NCI-H1930 (cell line): Measurements from ENCODE around the gene CRHBP.
"Not testable (repeated sequence)": the region's sequence is repeated elsewhere in the genome, so short reads cannot be mapped to it uniquely, and the experiment has no call there.

ENCODE experiments used
- DNase-seq, 2 experiments: peaks; one replicate each; lab custom pipeline; 2025; lab: John Stamatoyannopoulos, UW

The CRHBP gene, protein sequence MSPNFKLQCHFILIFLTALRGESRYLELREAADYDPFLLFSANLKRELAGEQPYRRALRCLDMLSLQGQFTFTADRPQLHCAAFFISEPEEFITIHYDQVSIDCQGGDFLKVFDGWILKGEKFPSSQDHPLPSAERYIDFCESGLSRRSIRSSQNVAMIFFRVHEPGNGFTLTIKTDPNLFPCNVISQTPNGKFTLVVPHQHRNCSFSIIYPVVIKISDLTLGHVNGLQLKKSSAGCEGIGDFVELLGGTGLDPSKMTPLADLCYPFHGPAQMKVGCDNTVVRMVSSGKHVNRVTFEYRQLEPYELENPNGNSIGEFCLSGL

DNA sequence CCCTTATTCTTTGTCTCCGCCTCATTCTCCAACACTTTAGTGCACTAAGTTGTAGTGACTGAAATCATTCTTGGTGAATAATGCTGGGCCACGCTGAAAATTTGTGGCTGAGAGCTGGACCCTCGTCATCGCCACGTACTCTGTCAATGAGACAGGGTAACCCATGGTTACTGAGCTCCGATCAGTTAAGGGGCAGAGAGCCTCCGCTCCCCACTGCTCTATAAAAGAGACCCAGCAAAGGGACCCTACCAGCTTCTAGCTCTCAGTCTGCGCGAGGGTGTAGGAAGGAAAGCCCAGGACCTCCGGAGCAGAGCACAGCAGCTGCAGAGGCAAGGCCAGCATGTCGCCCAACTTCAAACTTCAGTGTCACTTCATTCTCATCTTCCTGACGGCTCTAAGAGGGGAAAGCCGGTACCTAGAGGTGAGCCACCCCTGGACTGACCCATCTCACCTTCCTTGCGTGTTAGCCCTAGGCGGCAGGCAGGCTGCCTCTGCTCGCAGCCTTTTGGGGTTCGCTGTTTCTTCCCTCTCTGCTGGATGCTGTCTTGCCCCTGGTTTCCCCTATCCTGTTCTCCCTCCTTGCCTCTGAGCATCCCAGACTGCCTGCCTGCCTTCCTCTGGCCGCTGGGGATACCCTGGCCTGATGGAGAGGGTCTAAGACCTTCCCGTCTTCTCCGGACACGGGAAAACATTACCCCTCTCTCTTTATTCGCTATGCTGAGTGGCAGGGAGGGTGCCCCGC, at the start of gene CRHBP:
TSS of gene CRHBP (plus strand) at position 251 of the 742 bp plus-strand sequence. CDS start at position 341, 90 bp downstream.
- DNase-seq, result no peak

DNA sequence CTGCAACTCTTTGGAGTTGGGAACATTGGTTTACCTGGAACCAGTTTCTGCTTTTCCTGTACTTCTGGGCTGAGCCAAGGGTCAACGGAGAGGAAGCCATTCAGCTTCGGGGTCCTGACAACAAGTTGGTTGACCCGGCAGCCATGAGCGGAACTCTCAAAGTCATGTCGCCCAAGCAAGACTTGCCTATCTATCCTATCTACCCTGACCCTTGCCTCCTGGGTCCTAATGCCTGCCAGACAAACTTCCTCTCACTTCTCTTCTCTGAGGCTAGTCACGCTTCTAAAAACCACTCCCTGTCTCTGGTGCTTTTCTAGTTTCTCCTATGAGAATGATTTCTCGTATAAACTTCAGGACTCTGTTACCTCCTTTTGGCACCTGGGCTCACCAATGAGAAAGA, 44.7 kb upstream of the CRHBP start:
- DNase-seq, result no peak

DNA sequence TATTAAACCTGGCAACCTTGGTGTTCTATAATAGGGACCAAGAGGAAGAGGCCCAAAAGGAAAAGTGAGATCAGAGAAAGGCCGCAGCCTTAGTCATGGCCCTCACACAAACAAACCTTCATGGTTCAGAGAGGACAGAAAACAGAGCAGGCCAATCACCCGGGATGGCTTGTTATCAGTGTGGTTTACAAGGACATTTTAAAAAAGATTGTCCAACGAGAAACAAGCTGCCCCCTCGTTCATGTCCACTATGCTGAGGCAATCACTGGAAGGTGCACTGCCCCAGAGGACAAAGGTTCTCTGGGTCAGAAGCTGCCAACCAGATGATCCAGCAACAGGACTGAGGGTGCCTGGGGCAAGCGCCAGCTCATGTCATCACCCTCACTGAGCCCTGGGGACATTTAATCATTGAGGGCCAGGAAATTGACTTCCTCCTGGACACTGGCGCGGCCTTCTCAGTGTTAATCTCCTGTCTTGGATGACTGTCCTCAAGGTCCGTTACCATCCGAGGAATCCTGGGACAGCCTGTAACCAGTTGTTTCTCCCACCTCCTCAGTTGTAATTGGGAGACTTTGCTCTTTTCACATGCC, 42.4 kb upstream of the CRHBP start:
- DNase-seq, result not testable (repeated sequence)

DNA sequence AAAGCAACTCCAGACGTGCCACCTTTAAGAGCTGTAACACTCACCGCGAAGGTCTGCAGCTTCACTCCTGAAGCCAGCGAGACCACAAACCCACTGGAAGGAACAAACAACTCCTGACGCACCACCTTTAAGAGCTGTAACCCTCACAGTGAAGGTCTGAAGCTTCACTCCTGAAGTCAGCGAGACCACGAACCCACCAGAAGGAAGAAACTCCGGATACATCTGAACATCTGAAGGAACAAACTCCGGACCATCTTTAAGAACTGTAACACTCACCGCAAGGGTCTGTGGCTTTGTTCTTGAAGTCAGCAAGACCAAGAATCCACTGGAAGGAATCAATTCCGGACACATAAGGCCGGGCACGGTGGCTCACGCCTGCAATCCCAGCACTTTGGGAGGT, 38.2 kb upstream of the CRHBP start:
- DNase-seq, result not testable (repeated sequence)

DNA sequence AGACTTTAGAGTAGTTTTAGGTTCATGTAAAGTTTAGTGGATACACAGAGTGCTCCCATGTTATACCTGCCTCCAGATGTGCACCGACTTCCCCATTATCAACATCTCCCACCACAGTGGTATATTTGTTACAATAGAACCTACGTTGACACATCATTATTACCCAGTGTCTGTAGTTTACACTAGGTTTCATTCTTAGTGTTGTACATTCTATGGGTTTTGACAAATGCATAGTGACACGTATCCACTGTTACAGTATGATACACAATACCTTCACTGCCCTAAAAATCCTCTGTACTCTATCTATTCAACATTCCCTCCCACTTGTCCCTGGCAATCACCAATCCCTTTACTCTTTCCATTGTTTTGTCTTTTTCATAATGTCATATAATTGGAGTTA, 34.3 kb upstream of the CRHBP start:
- DNase-seq, result no peak

DNA sequence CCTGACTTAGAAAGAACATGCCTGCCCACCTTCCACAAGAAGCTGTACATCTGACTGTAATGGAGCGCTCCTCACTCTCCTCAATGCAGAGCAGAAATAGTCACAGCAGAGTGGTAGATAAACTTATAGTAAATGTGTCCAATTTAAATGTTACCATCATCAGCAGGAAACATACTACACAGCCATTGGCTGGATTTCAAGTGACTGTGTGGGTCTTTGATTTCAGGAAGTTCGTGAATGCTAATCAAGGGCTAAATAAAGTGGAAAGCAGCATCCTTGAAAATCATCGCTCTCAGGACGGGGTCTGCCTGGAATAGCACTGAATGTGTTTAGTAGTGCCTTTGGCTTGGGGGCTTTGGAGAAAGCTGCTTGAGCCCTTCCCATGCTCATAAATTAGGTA, 32.4 kb upstream of the CRHBP start:
- no peak for DNase-seq

DNA sequence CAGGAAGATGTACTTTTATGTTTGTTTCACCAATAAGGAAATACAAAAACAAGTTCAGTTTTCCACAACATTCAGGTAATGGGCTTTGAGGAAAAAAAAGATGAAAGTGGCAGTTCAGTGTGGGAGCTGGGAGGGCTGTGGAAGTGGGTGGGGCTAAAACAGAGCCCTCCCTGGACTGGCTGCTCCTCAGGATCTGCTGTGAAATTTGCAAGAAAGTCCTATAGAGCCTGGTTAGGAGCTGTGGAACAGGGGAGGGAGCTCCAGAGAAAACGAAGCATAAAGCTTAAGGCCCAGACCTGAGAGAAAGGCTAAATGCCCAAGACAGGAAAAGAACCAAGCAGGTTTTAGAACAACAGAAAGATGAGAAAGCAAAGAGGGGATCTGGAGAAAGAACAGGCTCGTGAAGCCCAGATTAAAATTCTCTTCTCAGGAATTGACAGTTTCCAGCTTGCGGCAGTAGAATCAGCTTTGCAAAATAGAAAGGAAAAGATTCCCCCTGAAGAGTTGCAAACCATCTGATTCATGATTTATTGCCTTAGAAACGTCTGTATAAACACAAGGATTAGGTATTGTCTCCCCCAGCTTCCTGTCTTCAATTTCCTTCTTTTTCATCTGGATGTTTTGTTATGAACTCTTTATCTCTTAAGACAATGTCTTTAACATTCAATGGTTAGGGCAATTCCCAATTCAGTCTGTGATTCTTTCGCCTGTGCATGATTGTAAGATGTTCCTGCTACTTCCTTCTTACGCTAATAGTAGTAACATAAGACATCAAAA, 26.3 kb upstream of the CRHBP start:
- no peak for DNase-seq

DNA sequence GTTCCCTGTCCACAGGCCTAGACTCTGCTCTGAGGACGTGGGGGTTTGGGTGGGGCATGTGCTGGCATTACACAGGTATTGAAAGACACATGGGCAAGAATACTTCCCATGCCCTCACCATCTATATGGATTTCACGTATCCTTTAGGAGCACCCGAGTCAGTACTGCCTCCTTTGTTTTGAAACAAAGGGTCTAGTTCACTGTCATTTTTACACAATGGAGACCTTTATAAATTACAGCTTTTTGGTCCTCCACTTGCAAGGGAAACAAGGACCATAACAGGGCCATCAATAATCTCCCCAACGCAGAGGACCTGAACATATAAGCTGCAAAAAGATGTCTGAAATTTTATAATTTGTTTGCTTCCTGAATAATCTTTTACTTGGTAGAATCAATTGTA, 24.9 kb upstream of the CRHBP start:
- DNase-seq, result no peak

DNA sequence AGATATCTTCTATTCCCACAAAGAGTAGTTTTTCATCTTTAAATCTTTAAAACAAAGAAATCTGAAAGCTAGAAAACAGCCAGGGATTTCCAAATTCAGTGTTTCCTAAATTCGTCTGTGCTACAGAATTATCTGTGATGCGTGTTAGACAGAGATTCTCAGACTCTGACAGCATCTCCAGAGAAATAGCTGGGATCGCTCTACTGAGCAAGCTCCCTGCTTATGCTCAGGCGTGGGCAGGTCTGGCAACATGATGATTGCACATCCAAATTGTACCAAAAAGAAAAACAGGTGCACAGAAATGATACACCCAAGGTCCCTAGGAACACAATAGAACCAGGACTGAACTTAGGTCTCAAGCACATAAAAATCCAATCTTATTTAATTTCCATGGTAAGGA, 22.8 kb upstream of the CRHBP start:
- DNase-seq, result no peak

DNA sequence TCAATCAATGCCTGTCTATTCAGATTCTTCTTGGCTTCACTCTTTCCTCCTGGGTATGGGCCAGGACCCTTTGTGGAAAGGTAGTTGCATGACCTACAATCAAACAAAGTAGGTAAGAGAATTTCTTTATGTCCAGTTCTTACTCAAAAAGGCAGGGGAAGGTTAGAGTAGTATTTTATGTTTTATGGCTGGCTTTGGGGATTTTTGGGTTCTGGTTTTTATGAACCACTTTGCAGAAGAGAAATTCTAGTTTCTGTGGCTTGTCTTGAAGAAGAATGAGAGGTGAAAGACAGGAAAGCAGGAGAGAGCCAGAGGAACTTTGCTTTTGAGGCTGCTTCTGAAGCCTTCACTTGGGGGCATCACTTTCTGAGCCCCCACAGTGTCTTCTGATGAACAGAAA, 14.7 kb upstream of the CRHBP start:
- no peak for DNase-seq

DNA sequence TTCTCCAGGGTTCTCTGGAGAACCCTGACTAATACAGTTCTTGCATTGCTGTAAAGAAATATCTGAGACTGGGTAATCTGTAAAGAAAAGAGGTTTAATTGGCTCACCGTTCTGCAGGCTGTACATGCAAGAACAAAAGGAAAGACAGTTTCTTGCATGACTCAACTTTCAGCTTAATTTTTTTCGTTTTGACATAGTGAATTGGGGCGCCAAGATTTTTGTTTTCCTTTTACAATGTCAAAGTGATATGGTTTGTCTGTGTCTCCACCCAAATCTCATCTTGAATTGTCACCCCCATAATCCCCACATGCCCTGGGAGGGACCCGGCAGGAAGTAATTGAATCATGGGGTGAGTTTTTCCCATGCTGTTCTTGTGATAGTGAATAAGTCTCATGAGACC, 11.8 kb upstream of the CRHBP start:
- no peak for DNase-seq

DNA sequence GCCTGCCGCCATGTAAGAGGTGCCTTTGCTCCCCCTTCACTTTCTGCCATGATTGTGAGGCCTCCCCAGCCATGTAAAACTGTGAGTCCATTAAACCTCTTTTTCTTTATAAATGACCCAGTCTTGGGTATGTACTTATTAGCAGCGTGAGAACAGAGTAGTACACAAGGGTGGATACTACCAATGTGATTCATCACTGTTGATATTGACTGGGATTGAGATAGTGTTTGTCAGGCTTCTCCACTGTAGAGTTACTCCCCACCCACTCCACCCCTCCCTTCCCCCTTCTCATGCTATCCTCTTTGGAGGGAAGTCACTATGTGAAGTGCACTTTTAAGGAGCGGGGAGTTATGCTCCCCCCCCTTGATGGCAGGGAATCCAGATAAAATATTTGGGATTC, 11.4 kb upstream of the CRHBP start:
- DNase-seq, result no peak

DNA sequence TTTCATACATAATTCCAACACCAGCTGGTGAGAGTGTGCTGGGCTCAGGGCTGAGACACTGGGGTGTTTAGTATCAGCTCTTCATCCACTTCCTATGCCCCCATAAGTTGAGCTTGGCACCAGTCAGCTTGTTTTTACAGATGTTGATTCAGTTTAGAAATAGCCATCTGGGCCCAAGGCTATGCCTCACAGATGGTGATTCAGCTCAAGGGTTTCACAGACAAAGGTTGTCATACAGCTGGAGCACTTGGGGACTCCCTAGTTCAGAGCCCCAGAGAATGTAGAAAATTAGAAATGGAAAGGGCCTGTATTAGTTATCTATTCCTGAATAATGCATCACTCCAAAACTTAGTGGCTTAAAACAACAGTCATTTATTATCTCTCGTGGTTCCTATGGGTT, 10.3 kb upstream of the CRHBP start:
- no peak for DNase-seq

DNA sequence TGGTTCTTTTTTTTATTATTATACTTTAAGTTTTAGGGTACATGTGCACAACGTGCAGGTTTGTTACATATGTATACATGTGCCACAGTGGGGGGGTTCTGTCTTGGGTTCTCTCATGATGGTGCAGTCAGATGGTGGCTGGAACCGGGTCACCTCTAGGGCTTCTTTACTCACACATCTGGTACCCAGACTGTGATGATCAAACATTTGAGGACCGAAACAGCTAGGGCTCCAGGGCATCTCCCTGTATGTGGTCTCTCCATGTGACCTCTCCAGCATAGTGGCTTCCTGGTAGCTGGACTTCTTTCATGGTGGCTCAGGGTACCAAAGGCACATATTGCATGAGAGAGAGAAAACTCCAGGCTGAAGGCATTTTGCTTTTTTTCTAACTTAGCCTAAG, 9.8 kb upstream of the CRHBP start:
- no peak for DNase-seq

DNA sequence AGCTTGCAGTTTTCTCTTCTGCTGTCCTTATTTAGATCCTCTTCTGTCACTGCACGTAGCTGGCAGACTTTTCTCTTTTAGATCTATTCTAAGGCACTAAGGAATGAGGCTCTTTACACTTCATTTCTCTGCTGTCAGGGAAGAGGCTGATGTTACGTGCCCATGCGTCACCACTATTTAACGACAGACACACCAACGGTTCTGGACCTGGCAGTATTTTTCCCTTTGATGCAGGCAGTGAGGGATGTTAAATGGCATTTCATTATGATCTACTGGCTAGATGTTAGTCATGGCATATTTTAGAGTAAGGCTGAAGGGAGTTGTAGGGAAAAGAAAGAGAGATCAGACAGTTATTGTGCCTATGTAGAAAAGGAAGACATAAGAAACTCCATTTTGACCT, 8.2 kb upstream of the CRHBP start:
- DNase-seq, result no peak

DNA sequence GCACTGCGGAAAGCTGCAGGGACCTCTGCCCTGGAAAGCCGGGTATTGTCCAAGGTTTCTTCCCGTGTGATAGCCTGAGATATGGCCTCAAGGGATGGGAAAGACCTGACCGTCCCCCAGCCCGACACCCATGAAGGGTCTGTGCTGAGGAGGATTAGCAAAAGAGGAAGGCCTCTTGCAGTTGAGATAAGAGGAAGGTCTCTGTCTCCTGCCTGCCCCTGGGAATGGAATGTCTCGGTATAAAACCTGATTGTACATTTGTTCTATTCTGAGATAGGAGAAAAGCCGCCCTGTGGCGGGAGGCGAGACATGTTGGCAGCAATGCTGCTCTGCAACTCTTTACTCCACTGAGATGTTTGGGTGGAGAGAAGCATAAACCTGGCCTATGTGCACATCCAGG, 7.6 kb upstream of the CRHBP start:
- DNase-seq, result not testable (repeated sequence)

DNA sequence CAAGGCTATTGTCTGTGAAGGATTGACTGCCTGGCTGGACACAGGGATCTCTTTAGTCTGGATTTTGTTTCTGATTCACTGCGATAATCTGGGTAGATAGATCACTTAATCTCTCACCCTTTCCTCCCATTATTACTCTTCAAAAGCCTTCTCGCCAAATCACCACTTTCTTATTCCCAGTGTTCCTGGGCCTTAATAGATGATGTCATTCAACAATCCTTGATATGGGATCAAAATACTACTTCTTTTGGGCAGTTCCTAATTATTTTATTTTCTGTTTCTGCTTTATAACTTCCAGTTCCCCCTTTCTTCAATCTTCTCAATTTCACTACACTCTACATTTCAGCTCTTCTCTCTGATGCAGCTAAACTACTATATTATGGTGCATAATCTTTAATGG, 6.8 kb upstream of the CRHBP start:
- DNase-seq, result no peak

DNA sequence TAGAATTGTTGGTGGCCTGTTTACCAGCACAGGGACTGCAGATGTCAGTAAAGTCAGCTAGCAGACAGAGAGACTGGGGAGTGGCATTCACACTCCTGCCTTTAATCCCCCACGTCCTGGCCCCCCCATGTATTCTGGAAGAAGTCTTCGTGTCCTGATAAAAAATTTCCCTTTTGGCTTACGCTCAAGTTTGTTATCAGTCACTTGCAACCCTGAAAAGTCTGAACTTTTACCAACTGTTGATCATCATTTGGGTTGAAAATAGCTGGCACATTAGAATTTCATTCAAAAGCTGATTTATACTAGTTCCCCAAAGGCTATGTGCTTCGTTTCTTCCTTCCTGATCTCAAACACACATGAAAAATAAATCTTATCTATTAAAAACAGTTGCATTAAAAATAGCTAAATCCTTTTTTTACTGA, 5.8 kb upstream of the CRHBP start:
- no peak for DNase-seq

DNA sequence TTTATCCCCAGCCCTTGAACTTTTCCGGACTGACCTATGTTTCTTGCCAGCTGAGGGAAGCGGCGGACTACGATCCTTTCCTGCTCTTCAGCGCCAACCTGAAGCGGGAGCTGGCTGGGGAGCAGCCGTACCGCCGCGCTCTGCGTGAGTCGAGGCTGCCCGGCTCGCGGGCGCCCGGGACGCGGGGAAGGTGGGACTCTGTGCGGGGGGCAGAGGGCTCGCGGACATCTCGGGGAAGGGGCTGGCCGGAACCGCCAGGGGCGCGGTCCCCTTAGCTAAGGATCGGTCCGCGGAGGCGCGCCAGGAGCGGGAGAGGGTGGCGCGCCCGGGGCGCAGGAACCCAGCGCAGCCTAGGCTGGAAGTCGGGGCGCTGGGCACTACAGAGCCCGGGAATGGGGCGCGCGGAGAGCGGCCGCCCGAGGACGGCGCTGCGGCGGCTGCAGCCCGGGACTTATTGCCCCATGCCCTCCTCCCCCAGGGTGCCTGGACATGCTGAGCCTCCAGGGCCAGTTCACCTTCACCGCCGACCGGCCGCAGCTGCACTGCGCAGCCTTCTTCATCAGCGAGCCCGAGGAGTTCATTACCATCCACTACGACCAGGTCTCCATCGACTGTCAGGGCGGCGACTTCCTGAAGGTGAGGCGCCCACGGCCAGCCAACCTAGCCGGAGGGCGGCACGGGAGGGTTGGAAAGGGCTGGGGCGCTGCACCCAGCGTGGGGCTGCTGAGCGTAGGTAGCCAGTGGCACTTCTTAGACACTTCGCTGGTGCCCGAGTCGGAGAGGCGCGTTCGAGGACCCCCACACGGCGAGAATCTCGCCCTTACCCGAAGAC, 922 bp downstream of the CRHBP start:
- no peak for DNase-seq

DNA sequence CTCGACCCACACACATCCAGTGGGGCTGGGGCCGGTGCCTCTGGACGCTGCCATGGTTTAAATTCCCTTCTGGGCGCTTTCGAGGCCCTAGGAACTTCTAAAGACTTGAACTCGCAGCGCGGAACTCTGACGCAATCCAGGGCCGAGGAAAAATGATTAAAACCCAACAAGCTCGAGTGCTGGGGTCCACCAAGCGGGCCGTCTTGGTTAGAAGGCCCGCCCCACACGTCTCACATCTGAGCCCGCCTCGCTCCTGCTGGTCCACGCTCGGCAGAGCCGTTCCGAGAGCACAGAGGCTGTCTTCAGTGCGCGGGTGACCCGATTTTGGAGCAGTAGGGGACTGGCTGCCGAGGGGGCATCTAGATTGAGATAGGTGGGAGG, 1.5 kb downstream of the CRHBP start:
- no peak for DNase-seq

DNA sequence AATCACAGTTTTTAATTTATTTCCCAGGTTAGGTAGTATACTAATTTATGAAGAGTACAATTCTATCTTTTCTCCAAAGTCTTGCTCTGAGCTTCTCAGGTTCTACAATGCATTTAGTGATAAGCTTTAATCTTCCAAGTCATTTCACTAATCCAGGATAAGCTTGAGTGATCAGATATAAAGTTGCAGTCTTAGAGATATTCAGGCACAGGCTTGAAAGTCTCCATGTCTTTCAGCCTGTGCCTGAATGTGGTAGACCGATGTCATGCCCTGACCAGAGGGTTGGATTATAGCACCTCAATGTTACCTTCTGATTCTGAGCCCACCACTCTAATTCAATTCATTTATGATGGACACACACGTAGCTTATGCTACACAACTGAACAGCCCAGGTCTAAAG, 3.2 kb downstream of the CRHBP start:
- no peak for DNase-seq
